NB4 (cell line): ENCODE results near the gene UTS2B.

ENCODE experiments used
- POLR2A ChIP-seq: IDR thresholded peaks from 2 replicates; pipeline ENCODE4 v1.6.1; 2011; ENCODE audit warnings: mild to moderate bottlenecking; ENCODE audit not compliant: insufficient read length; ENCODE audit errors: extremely low read depth
- TF ChIP-seq, protein P1 (sequence below): IDR thresholded peaks from one replicate; pipeline ENCODE4 v1.5.1; 2012; ENCODE audit warnings: low read depth, low read length
- TF ChIP-seq, protein P2 (sequence below): IDR thresholded peaks from 2 replicates; pipeline ENCODE4 v1.6.1; 2011; ENCODE audit warnings: low read depth, low read length

DNA sequence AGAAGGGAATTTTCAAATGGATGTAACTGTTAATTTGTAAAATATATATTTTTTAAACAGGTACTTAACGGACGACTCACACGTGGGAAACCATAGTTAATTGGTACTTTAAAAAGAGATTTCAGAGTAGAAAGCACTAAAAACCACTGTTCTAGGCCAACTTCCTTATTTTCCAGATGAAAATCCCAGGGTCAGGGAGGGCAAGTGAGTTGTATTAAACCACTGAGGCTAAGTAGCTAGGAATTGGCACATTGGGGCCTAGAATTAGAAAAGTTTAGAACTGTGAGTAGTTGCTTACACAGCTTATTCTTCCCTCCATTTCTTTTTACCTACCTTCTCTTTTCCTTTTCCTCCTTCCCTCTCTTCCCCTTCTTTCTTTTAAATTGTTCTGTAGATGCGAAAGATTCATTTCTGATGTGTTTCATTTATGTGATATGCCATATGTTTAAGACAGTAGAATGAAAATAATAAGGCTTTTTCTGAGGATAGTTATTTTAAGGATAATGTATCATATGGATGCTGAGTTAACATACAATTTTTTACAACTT lies 4.1 kb upstream of the UTS2B start:
- TF ChIP-seq, protein P1, sequence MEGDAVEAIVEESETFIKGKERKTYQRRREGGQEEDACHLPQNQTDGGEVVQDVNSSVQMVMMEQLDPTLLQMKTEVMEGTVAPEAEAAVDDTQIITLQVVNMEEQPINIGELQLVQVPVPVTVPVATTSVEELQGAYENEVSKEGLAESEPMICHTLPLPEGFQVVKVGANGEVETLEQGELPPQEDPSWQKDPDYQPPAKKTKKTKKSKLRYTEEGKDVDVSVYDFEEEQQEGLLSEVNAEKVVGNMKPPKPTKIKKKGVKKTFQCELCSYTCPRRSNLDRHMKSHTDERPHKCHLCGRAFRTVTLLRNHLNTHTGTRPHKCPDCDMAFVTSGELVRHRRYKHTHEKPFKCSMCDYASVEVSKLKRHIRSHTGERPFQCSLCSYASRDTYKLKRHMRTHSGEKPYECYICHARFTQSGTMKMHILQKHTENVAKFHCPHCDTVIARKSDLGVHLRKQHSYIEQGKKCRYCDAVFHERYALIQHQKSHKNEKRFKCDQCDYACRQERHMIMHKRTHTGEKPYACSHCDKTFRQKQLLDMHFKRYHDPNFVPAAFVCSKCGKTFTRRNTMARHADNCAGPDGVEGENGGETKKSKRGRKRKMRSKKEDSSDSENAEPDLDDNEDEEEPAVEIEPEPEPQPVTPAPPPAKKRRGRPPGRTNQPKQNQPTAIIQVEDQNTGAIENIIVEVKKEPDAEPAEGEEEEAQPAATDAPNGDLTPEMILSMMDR = no peak
- no peak for TF ChIP-seq POLR2A
- TF ChIP-seq, protein P2, sequence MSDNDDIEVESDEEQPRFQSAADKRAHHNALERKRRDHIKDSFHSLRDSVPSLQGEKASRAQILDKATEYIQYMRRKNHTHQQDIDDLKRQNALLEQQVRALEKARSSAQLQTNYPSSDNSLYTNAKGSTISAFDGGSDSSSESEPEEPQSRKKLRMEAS = no peak
